KBM-7 (cell line): ENCODE measurements around the gene HDAC9.

ENCODE experiments used
- DNase-seq: peaks from one replicate; pipeline ENCODE4 v3.0.0-alpha.2; 2015
- in situ Hi-C: fragments of 300-500 bp; cut with MboI; formaldehyde crosslinking; loops from 2 replicates; pipeline ENCODE4 v1.14.3; 2020; ENCODE audit warnings: low sequenced_read_pairs, low pct_unique_long_range_greater_than_20kb, mixed read lengths

HDAC9 gene

GRCh38 chr7:18792871-18793595 lies 297.5 kb downstream of the HDAC9 start:
- in situ Hi-C loops, result no loop called here
- no peak for DNase-seq

- in situ Hi-C loops, result no loop called here
- no peak for DNase-seq
These were observed 300.7 kb downstream of the HDAC9 start for GRCh38 chr7:18796216-18796615.

- in situ Hi-C loops, result no loop called here
These were observed 302.7 kb downstream of the HDAC9 start for GRCh38 chr7:18798088-18798906.

GRCh38 chr7:18799899-18800298 lies 304.4 kb downstream of the HDAC9 start:
- DNase-seq, result no peak
- in situ Hi-C loops, result no loop called here

More at GRCh38 chr7:18798088-18798906, 302.7 kb downstream of the HDAC9 start:
- DNase-seq, result no peak

- in situ Hi-C loops, result no loop called here
These were observed 308.4 kb downstream of the HDAC9 start for GRCh38 chr7:18803923-18804322.

GRCh38 chr7:18806177-18806576 lies 310.6 kb downstream of the HDAC9 start:
- DNase-seq, result no peak
- in situ Hi-C loops, result no loop called here

More at GRCh38 chr7:18803923-18804322, 308.4 kb downstream of the HDAC9 start:
- no peak for DNase-seq

GRCh38 chr7:18808026-18808425 lies 312.5 kb downstream of the HDAC9 start:
- in situ Hi-C loops, result no loop called here
- no peak for DNase-seq

- in situ Hi-C loops, result no loop called here
These were observed 319.9 kb downstream of the HDAC9 start for GRCh38 chr7:18815261-18815960.

GRCh38 chr7:18820981-18821380 lies 325.4 kb downstream of the HDAC9 start:
- in situ Hi-C loops, result no loop called here
- DNase-seq, result no peak

More at GRCh38 chr7:18815261-18815960, 319.9 kb downstream of the HDAC9 start:
- DNase-seq, result no peak

GRCh38 chr7:18821554-18821953 lies 326.0 kb downstream of the HDAC9 start:
- DNase-seq, result no peak
- in situ Hi-C loops, result no loop called here

- in situ Hi-C loops, result no loop called here
- no peak for DNase-seq
These were observed 328.6 kb downstream of the HDAC9 start for GRCh38 chr7:18824157-18824556.

GRCh38 chr7:18828260-18828993 lies 332.9 kb downstream of the HDAC9 start:
- no peak for DNase-seq
- in situ Hi-C loops, result no loop called here

- DNase-seq, result no peak
- in situ Hi-C loops, result no loop called here
These were observed 333.7 kb downstream of the HDAC9 start for GRCh38 chr7:18828994-18829857.

GRCh38 chr7:18829858-18830285 lies 334.3 kb downstream of the HDAC9 start:
- in situ Hi-C loops, result no loop called here
- DNase-seq, result no peak

- in situ Hi-C loops, result no loop called here
These were observed 335.9 kb downstream of the HDAC9 start for GRCh38 chr7:18831419-18831818.

GRCh38 chr7:18831943-18832342 lies 336.4 kb downstream of the HDAC9 start:
- DNase-seq, result no peak
- in situ Hi-C loops, result no loop called here

More at GRCh38 chr7:18831419-18831818, 335.9 kb downstream of the HDAC9 start:
- no peak for DNase-seq

- no peak for DNase-seq
- in situ Hi-C loops, result no loop called here
These were observed 339.0 kb downstream of the HDAC9 start for GRCh38 chr7:18834577-18834976.

GRCh38 chr7:18835001-18835690 lies 339.6 kb downstream of the HDAC9 start:
- in situ Hi-C loops, result no loop called here
- peak; percentile 28 for DNase-seq
